Ascending aorta (tissue), 2 donors: ENCODE measurements around the gene NUBPL. TPM values are rescaled to one million over a fixed set of nuclear protein-coding genes. Genes with fewer than 3 reads are reported as not detected.
"Not testable (repeated sequence)": the region's sequence is repeated elsewhere in the genome, so short reads cannot be mapped to it uniquely, and the experiment has no call there.

ENCODE experiments used
- DNase-seq, 2 donors: peaks; one replicate each; pipeline ENCODE4 v3.0.0-alpha.2; 2019; ENCODE audit warnings: low spot score in 2 of 2
- H3K27ac ChIP-seq, 2 donors: fragments of 200-600 bp; sonication (generic); one replicate each; pipeline ENCODE4 v1.5.1; 2016 to 2017; ENCODE audit warnings: mild to moderate bottlenecking in 1 of 2
- H3K27me3 ChIP-seq: fragments of 200-600 bp; sonication (generic); one replicate; pipeline ENCODE4 v1.5.1; 2017
- H3K36me3 ChIP-seq, 2 donors: fragments of 200-600 bp; sonication (generic); one replicate each; pipeline ENCODE4 v1.5.1; 2016
- H3K4me1 ChIP-seq, 2 donors: fragments of 200-600 bp; sonication (generic); one replicate each; pipeline ENCODE4 v1.5.1; 2016 to 2017; ENCODE audit warnings: mild to moderate bottlenecking in 1 of 2
- H3K4me3 ChIP-seq, 2 donors: fragments of 200-600 bp; sonication (generic); one replicate each; pipeline ENCODE4 v1.5.1; 2016 to 2017; ENCODE audit warnings: mild to moderate bottlenecking in 1 of 2
- H3K9me3 ChIP-seq, 2 donors: fragments of 200-600 bp; sonication (generic); one replicate each; pipeline ENCODE4 v1.5.1; 2016
- intact Hi-C: fragments of 100-400 bp; cut with DNase I; formaldehyde crosslinking; loops from one replicate; pipeline ENCODE4 v1.15.1; 2023
- total RNA-seq: library from RNA; depleted of rRNA; stranded (reverse); fragments of >200 nt; gene quantifications from one replicate; pipeline ENCODE4 v1.1.0, GENCODE V29; 2016
- TF ChIP-seq, protein P1 (sequence below), 3 experiments: fragments of 200-600 bp in 2 of 3; fragments of 450-650 bp in 1 of 3; sonication (generic) in 2 of 3; IDR thresholded peaks; one replicate each; pipeline ENCODE4 v1.5.1; 2016 to 2019; ENCODE audit warnings: antibody characterized with exemption in 3 of 3, mild to moderate bottlenecking in 1 of 3, moderate library complexity in 1 of 3

Gene NUBPL
- total RNA-seq, 1 donor from 2014 or later: 1.7 TPM

DNA sequence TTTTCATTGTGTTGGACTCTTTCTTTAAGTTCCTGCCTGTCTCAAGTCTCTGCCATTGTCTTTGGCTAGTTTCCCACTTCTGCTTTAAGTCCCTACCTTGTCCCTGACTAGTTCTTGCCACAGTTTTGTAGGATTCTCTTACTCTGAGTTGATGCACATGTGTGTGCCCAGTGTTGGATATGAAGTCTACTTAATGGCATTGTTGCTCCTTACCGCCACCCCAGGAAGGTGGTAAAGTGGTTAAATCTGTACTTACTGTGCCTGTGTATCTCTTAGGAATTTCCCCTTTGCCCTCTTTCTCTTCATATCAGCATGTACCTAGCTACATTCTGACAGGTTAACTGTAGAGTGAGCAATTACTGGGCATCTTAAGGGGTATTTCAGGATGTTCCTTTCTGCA lies 227.1 kb downstream of the NUBPL start:
- Histone ChIP-seq H3K27ac (no peak overlapping the region), H3K27me3 (no peaks in the 10 kb centered on the region), H3K36me3 (no peaks in the 10 kb centered on the region), H3K4me1 (no peaks in the 10 kb centered on the region), H3K4me3 (no peak overlapping the region), H3K9me3 (no peaks in the 10 kb centered on the region)
- intact Hi-C loops: no loop called here
- TF ChIP-seq, protein P1, sequence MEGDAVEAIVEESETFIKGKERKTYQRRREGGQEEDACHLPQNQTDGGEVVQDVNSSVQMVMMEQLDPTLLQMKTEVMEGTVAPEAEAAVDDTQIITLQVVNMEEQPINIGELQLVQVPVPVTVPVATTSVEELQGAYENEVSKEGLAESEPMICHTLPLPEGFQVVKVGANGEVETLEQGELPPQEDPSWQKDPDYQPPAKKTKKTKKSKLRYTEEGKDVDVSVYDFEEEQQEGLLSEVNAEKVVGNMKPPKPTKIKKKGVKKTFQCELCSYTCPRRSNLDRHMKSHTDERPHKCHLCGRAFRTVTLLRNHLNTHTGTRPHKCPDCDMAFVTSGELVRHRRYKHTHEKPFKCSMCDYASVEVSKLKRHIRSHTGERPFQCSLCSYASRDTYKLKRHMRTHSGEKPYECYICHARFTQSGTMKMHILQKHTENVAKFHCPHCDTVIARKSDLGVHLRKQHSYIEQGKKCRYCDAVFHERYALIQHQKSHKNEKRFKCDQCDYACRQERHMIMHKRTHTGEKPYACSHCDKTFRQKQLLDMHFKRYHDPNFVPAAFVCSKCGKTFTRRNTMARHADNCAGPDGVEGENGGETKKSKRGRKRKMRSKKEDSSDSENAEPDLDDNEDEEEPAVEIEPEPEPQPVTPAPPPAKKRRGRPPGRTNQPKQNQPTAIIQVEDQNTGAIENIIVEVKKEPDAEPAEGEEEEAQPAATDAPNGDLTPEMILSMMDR (IDR thresholded peaks at IDR 0.05): no peak
- no peak for DNase-seq

DNA sequence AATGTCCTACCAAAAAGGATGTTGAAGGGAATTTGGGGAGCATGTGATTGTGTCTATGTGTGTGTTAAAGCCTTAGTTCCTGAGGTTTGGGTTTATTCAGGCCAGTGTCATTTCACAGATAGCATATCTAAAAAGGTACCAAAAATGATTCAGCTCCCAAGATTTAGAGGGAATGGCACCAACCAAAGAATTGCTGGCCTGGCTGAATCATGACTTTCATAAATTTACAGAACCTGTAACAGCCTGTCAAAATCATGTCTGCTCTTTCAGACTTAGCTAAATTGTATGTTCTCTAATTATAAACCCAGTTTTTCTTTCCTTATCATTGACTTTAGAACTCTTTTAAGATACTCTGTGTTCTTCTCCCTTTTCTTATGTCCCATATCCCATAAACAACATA lies 231.5 kb downstream of the NUBPL start:
- Histone ChIP-seq H3K27me3 (no peaks in the 10 kb centered on the region), H3K9me3 (no peaks in the 10 kb centered on the region), H3K36me3 (no peaks in the 10 kb centered on the region), H3K27ac (no peak overlapping the region), H3K4me3 (no peak overlapping the region), H3K4me1 (no peaks in the 10 kb centered on the region)
- no peak for DNase-seq
- intact Hi-C loops: no loop called here
- TF ChIP-seq, protein P1 (IDR thresholded peaks at IDR 0.05): no peak

DNA sequence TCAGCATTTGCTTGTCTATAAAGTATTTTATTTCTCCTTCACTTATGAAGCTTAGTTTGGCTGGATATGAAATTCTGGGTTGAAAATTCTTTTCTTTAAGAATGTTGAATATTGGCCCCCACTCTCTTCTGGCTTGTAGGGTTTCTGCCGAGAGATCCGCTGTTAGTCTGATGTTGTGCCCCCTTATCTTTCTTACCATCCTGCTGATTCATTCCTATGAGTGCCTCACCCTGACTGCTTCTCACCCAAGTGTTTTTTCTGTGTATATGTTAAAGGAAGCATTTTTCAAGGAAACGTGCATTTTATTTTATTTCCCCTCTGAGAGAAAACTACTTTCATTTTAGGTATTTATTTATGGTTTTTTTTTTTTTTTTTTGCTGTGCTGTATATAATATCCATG lies 236.7 kb downstream of the NUBPL start:
- H3K4me1 ChIP-seq, DNase-seq, H3K36me3 ChIP-seq, H3K27ac ChIP-seq, H3K27me3 ChIP-seq, H3K9me3 ChIP-seq, intact Hi-C loops, H3K4me3 ChIP-seq: not testable (repeated sequence)

DNA sequence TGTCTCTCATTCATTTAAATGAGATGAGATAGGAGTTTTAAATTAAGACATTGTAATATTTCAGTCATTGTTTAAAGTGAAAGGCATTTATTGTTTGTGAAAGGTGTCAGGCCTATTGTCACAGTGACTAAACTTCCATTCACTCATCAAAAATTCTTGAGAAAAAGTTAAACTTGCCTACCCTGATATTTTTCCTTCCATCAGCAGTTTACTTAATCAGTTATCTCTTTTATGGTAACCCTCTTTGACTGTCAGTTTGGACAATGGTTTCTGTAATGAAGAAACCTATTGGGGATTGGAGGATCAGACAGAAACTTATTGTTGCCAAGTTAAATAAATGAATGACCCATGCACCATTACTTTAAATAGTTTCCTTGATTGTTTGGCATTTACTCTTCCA lies 241.6 kb downstream of the NUBPL start:
- Histone ChIP-seq H3K27me3 (no peaks in the 10 kb centered on the region), H3K4me1 (no peaks in the 10 kb centered on the region), H3K36me3 (no peaks in the 10 kb centered on the region), H3K4me3 (no peak overlapping the region), H3K27ac (no peak overlapping the region), H3K9me3 (peaks cover 0 to 5% of the 10 kb centered on the region in 2 donors)
- DNase-seq: no peak
- TF ChIP-seq, protein P1 (IDR thresholded peaks at IDR 0.05): no peak
- intact Hi-C loops: no loop called here

DNA sequence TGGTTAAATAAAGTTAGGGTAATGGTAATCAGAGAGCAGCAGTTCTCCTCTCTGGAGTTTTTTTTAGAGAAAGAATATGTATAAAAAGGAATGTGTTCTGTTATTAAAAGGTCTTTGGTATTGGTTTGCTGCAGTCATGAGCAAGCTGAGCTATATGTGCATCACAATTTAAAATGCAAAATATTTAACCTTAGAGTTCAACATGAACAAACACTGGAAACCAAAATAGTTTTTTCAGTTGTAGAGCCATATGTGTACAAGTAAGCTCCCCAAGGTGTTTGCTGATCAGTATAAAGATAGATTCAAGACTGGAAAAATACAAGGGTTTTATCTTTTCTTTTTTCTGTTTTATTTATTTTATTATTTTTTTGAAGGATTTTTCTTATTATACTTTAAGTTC lies 245.0 kb downstream of the NUBPL start:
- no peak overlapping the region for H3K4me3 ChIP-seq
- H3K27ac ChIP-seq: no peak overlapping the region
- H3K36me3 ChIP-seq: no peaks in the 10 kb centered on the region
- intact Hi-C loops: no loop called here
- H3K27me3 ChIP-seq: no peaks in the 10 kb centered on the region
- no peak for DNase-seq
- no peaks in the 10 kb centered on the region for H3K4me1 ChIP-seq
- H3K9me3 ChIP-seq: peaks cover 3% of the 10 kb centered on the region in 2 donors
- TF ChIP-seq, protein P1 (IDR thresholded peaks at IDR 0.05): no peak

DNA sequence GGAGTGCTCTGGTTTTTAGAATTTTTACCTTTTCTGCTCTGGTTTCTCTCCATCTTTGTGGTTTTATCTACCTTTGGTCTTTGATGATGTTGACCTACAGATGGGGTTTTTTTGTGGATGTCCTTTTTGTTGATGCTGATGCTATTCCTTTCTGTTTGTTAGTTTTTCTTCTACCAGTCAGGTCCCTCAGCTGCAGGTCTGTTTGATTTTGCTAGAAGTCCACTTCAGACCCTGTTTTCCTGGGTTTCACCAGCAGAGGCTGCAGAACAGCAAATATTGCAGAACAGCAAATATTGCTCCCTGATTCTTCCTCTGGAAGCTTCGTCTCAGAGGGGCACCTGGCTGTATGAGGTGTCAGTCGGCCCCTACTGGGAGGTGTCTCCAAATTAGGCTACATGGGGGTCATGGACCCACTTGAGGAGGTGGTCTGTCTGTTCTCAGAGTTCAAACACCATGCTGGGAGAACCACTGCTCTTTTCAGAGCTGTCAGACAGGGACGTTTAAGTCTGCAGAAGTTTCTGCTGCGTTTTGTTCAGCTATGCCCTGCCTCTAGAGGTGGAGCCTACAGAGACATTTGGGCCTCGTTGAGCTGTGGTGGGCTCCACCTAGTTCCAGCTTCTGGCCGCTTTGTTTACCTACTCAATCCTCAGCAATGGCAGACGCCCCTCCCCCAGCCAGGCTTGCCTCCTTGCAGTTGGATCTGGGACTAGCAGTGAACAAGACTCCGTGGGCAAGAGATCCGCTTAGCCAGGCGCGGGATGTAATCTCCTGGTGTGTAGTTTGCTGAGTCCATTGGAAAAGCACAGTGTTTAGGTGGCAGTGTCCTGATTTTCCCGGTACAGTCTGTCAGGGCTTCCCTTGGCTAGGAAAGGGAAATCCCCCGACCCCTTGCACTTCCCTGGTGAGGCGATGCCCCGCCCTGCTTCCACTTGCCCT lies 250.8 kb downstream of the NUBPL start:
- DNase-seq, H3K36me3 ChIP-seq, H3K4me3 ChIP-seq, H3K4me1 ChIP-seq, intact Hi-C loops, H3K27me3 ChIP-seq, H3K27ac ChIP-seq, H3K9me3 ChIP-seq: not testable (repeated sequence)

DNA sequence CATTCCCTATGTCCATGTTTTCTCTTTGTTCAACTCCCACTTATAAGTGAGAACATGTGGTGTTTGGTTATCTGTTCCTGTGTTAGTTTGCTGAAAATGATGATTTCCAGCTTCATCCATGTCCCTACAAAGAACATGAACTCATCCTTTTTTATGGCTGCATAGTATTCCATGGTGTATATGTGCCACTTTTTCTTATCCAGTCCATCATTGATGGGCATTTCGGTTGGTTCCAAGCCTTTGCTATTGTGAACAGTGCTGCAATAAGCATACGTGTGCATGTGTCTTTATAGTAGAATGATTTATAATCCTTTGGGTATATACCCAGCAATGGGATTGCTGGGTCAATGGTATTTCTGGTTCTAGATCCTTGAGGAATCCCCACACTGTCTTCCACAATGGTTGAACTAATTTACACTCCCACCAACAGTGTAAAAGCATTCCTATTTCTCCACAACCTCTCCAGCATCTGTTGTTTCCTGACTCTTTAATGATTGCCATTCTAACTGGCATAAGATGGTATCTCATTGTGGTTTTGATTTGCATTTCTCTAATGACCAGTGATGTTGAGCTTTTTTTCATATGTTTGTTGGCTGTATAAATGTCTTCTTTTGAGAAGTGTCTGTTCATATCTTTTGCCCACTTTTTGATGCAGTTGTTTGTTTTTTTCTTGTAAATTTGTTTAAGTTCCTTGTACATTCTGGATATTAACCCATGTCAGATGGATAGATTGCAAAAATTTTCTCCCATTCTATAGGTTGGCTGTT lies 252.7 kb downstream of the NUBPL start:
- H3K27ac ChIP-seq, DNase-seq, intact Hi-C loops, H3K36me3 ChIP-seq, H3K4me1 ChIP-seq, H3K27me3 ChIP-seq, H3K9me3 ChIP-seq, H3K4me3 ChIP-seq: not testable (repeated sequence)
